GM18873 (cell line): ENCODE results near the gene TMEM88.
A peak's percentile ranks its signal among the peaks of the same experiment; 100 is the strongest.
"Not testable (repeated sequence)": the region's sequence is repeated elsewhere in the genome, so short reads cannot be mapped to it uniquely, and the experiment has no call there.

Source experiments
- ATAC-seq: cut with Tn5 transposase; IDR thresholded peaks from one replicate; pipeline ENCODE4 v1.9.1; 2021; ENCODE audit warnings: mild to moderate bottlenecking, moderate library complexity, moderate number of reproducible peaks; ENCODE audit not compliant: unreplicated experiment, low FRiP score

TMEM88 gene

GRCh38 chr17:7855660-7856010 lies 769 bp downstream of the TMEM88 start:
- ATAC-seq, result no peak

GRCh38 chr17:7856011-7856810 lies 1.3 kb downstream of the TMEM88 start:
- no peak for ATAC-seq

- ATAC-seq, result peak; percentile 73
Measured at GRCh38 chr17:7856811-7857712, 2.2 kb downstream of the TMEM88 start, which contains the start of gene NAA38. Gene NAA38, minus strand, starts transcription at chr17:7857559. Its CDS starts 96 bp downstream, at chr17:7857463.

- ATAC-seq, result peak; percentile 29
Measured at GRCh38 chr17:7857713-7858521, 3.1 kb downstream of the TMEM88 start, which contains the start of gene CYB5D1. Gene CYB5D1, plus strand, starts transcription at chr17:7858003. Its CDS starts 132 bp downstream, at chr17:7858135.

- no peak for ATAC-seq
Measured at GRCh38 chr17:7858522-7858810, 3.6 kb downstream of the TMEM88 start.

GRCh38 chr17:7859028-7859427 lies 4.2 kb downstream of the TMEM88 start:
- ATAC-seq, result no peak

- ATAC-seq, result no peak
Measured at GRCh38 chr17:7862692-7863437, 8.0 kb downstream of the TMEM88 start.

GRCh38 chr17:7864384-7864783 lies 9.5 kb downstream of the TMEM88 start:
- not testable (repeated sequence) for ATAC-seq

- ATAC-seq, result no peak
Measured at GRCh38 chr17:7864995-7865650, 10.3 kb downstream of the TMEM88 start.

- ATAC-seq, result no peak
Measured at GRCh38 chr17:7867881-7868329, 13.0 kb downstream of the TMEM88 start.

GRCh38 chr17:7873051-7873450 lies 18.2 kb downstream of the TMEM88 start:
- ATAC-seq, result no peak

- ATAC-seq, result no peak
Measured at GRCh38 chr17:7875804-7876370, 21.0 kb downstream of the TMEM88 start.

- no peak for ATAC-seq
Measured at GRCh38 chr17:7878234-7878633, 23.4 kb downstream of the TMEM88 start.

- ATAC-seq, result no peak
Measured at GRCh38 chr17:7880076-7880868, 25.4 kb downstream of the TMEM88 start.

GRCh38 chr17:7881276-7882054 lies 26.6 kb downstream of the TMEM88 start:
- ATAC-seq, result no peak

GRCh38 chr17:7882068-7882467 lies 27.2 kb downstream of the TMEM88 start:
- no peak for ATAC-seq

- ATAC-seq, result no peak
Measured at GRCh38 chr17:7882629-7883028, 27.8 kb downstream of the TMEM88 start.
